Prostate gland (tissue), 2 donors: ENCODE results near the gene PLEKHM2.

Source experiments
- CTCF ChIP-seq, 4 experiments: fragments of 200-600 bp in 2 of 4; fragments of 450-650 bp in 2 of 4; sonication (generic) in 2 of 4; IDR thresholded peaks; 1 replicate in 3 of 4; 2 replicates in 1 of 4; pipeline ENCODE4 v1.5.1; 2016 to 2019; ENCODE audit warnings: antibody characterized with exemption in 4 of 4, mild to moderate bottlenecking in 2 of 4, moderate library complexity in 2 of 4
- POLR2A ChIP-seq: fragments of 450-650 bp; IDR thresholded peaks from one replicate; pipeline ENCODE4 v1.6.1; 2016; ENCODE audit warnings: antibody characterized with exemption, mild to moderate bottlenecking
- POLR2AphosphoS5 ChIP-seq: sonication (generic); formaldehyde crosslinking; IDR thresholded peaks from one replicate; pipeline ENCODE4 v1.6.1; 2017; ENCODE audit warnings: antibody characterized with exemption

GRCh38 chr1:15639931-15640330 is 44.2 kb upstream of the PLEKHM2 start:
- TF ChIP-seq CTCF (IDR thresholded peaks at IDR 0.05) (no peak), POLR2A (no peak), POLR2AphosphoS5 (no peak)
